ENCODE results near the gene WDFY2.
"Not testable (repeated sequence)": the region's sequence is repeated elsewhere in the genome, so short reads cannot be mapped to it uniquely, and the experiment has no call there.

The WDFY2 gene

GRCh38 chr13:51688937-51689662 is 104.8 kb downstream of the WDFY2 start:
- in situ Hi-C loops (cut with MboI; ENCODE audit: low sequenced_read_pairs) = no loop called here

- in situ Hi-C loops (cut with MboI; ENCODE audit: low sequenced_read_pairs) = no loop called here
Measured at GRCh38 chr13:51689663-51689996, 105.4 kb downstream of the WDFY2 start.

GRCh38 chr13:51695677-51696076 is 111.4 kb downstream of the WDFY2 start:
- in situ Hi-C loops (cut with MboI; ENCODE audit: low sequenced_read_pairs) = not testable (repeated sequence)

- in situ Hi-C loops (cut with MboI; ENCODE audit: low sequenced_read_pairs) = no loop called here
Measured at GRCh38 chr13:51697181-51697580, 112.9 kb downstream of the WDFY2 start.

GRCh38 chr13:51697855-51698254 is 113.6 kb downstream of the WDFY2 start:
- in situ Hi-C loops (cut with MboI; ENCODE audit: low sequenced_read_pairs) = no loop called here

- in situ Hi-C loops (cut with MboI; ENCODE audit: low sequenced_read_pairs) = no loop called here
Measured at GRCh38 chr13:51698352-51698751, 114.1 kb downstream of the WDFY2 start.

- in situ Hi-C loops (cut with MboI; ENCODE audit: low sequenced_read_pairs) = no loop called here
Measured at GRCh38 chr13:51704399-51705313, 120.4 kb downstream of the WDFY2 start.

- in situ Hi-C loops (cut with MboI; ENCODE audit: low sequenced_read_pairs) = no loop called here
Measured at GRCh38 chr13:51707461-51707860, 123.2 kb downstream of the WDFY2 start.

GRCh38 chr13:51713807-51714206 is 129.5 kb downstream of the WDFY2 start:
- in situ Hi-C loops (cut with MboI; ENCODE audit: low sequenced_read_pairs) = no loop called here

- in situ Hi-C loops (cut with MboI; ENCODE audit: low sequenced_read_pairs) = no loop called here
Measured at GRCh38 chr13:51714663-51715168, 130.5 kb downstream of the WDFY2 start.

- in situ Hi-C loops (cut with MboI; ENCODE audit: low sequenced_read_pairs) = no loop called here
Measured at GRCh38 chr13:51715613-51716012, 131.4 kb downstream of the WDFY2 start.

- in situ Hi-C loops (cut with MboI; ENCODE audit: low sequenced_read_pairs) = no loop called here
Measured at GRCh38 chr13:51717786-51718398, 133.6 kb downstream of the WDFY2 start.

GRCh38 chr13:51719394-51719793 is 135.1 kb downstream of the WDFY2 start:
- in situ Hi-C loops (cut with MboI; ENCODE audit: low sequenced_read_pairs) = no loop called here

GRCh38 chr13:51721496-51721895 is 137.2 kb downstream of the WDFY2 start:
- in situ Hi-C loops (cut with MboI; ENCODE audit: low sequenced_read_pairs) = no loop called here

GRCh38 chr13:51723529-51723928 is 139.3 kb downstream of the WDFY2 start:
- in situ Hi-C loops (cut with MboI; ENCODE audit: low sequenced_read_pairs) = no loop called here

- in situ Hi-C loops (cut with MboI; ENCODE audit: low sequenced_read_pairs) = no loop called here
Measured at GRCh38 chr13:51724721-51725120, 140.5 kb downstream of the WDFY2 start.

- in situ Hi-C loops (cut with MboI; ENCODE audit: low sequenced_read_pairs) = no loop called here
Measured at GRCh38 chr13:51726446-51727193, 142.4 kb downstream of the WDFY2 start.

GRCh38 chr13:51727634-51728274 is 143.5 kb downstream of the WDFY2 start:
- in situ Hi-C loops (cut with MboI; ENCODE audit: low sequenced_read_pairs) = no loop called here

GRCh38 chr13:51728275-51728673 is 144.0 kb downstream of the WDFY2 start:
- in situ Hi-C loops (cut with MboI; ENCODE audit: low sequenced_read_pairs) = no loop called here

- in situ Hi-C loops (cut with MboI; ENCODE audit: low sequenced_read_pairs) = no loop called here
Measured at GRCh38 chr13:51728972-51729371, 144.7 kb downstream of the WDFY2 start.

Data from hTERT RPE-1 (cell line).